Measurements from ENCODE around the gene LDLRAP1. TPM values are rescaled to one million over a fixed set of nuclear protein-coding genes. Genes with fewer than 3 reads are reported as not detected.

LDLRAP1 gene
- total RNA-seq, 1 experiment from 2014 or later, result 8.4 TPM

- in situ Hi-C loops (cut with HindIII; ENCODE audit: low pct_unique_long_range_greater_than_20kb, low sequenced_read_pairs), result no loop called here
- no peak for DNase-seq (ENCODE audit: low read depth)
Observed at GRCh38 chr1:25520446-25521061, 22.9 kb upstream of the LDLRAP1 start.

- DNase-seq (ENCODE audit: low read depth), result no peak
- in situ Hi-C loops (cut with HindIII; ENCODE audit: low pct_unique_long_range_greater_than_20kb, low sequenced_read_pairs), result no loop called here
Observed at GRCh38 chr1:25522031-25522655, 21.3 kb upstream of the LDLRAP1 start.

DNA sequence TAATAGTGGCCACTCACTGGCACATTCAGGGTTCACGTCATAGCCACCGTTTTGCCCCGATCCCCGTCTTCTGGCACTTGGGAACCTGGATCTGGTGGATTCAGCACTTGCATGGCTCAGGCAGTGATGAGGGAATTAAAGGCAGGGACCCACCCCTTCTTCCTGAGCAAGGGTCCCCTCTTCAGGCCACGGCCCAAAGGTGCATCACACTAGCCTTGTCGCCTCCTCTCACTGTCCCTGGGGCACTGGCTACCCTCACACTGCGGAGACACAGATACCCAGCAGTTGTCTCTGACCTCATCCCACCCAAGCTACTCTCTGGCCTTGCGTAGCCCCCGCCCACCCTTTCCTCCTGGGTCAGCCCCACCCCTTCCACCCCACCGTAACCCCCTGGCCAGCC lies 19.9 kb upstream of the LDLRAP1 start:
- in situ Hi-C loops (cut with HindIII; ENCODE audit: low pct_unique_long_range_greater_than_20kb, low sequenced_read_pairs), result no loop called here
- no peak for DNase-seq (ENCODE audit: low read depth)

DNA sequence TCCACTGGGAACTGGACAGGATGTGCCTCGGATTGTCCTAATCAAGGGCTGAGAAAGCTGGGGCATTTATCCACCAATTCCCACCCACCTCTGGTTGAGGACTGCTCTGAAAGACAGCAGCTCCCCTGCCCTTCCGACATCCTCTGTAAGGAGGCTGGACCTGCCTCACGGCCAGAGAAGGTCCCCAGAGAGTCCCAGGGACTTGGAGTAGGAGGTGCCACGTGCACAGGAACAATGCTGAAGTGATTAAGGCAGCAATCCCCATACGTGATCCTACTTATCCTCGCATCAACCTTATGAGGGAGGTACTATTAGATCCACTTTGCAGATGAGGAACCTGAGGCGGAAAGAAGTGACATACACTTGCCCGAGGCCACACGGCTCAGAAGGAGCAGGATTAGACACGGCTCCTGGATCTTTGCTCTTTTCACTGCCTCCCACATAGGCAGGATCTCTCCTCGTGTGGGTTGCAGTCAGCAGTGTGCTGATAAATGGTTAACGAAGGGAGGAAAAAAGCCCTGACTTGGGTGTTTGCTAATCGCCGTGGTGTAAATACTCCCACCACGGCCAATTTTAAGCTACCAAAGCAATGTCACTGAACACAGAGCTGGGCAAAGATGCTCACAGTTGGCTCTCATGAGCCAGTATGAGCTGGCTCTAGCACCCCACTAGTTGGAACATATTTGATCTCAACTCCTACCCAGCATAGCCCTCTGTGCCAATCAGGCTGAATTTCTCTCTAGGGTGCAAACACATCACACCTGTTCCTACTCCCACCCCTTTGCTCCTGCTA lies 18.6 kb upstream of the LDLRAP1 start:
- no peak for DNase-seq (ENCODE audit: low read depth)
- in situ Hi-C loops (cut with HindIII; ENCODE audit: low pct_unique_long_range_greater_than_20kb, low sequenced_read_pairs), result no loop called here

DNA sequence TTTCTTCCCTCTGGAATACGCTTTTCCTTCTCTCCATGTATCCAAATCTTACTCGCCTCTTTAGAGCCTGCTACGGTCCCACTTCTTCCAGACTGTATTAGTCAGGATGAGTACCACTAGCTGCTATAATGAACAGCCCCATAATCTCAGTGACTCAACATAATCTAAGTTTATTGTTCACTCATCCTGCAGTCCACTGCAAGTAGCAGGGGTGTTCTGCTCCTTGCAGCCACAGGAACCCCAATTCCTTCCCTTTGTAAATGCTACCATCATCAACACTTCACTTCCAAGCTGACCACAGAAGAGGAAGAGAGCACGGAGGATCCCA lies 18.1 kb upstream of the LDLRAP1 start:
- no peak for DNase-seq (ENCODE audit: low read depth)
- in situ Hi-C loops (cut with HindIII; ENCODE audit: low pct_unique_long_range_greater_than_20kb, low sequenced_read_pairs), result no loop called here

- no peak for DNase-seq (ENCODE audit: low read depth)
- in situ Hi-C loops (cut with HindIII; ENCODE audit: low pct_unique_long_range_greater_than_20kb, low sequenced_read_pairs), result no loop called here
Observed at GRCh38 chr1:25526753-25527152, 16.7 kb upstream of the LDLRAP1 start.

DNA sequence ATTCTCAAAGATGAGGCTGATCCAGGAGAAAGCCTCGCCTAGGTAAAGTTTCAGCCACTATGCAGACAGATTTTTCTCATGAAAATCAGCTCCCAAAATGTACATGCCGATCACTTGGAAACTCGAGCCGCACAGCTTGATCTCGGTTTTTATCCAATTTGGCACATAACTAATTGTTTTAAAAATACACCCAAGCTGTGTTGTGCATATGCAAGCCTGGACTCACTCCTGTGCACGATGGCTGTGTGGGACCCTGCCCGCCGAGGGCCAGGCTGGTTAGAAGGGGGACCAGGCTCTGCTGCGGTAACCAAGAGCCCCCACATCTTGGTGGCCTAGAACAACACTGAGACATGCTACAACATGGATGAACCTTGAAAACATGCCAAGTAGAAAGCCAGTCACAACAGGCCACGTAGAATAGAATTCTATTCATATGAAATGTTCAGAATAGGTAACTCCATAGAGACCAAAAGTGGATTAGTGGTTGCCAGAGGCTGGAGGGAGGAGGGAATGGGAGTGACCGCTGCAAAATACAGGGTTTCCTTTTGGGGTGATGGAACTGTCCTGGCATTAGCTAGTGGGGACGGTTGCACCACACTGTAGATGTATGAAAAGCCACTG lies 16.1 kb upstream of the LDLRAP1 start:
- in situ Hi-C loops (cut with HindIII; ENCODE audit: low pct_unique_long_range_greater_than_20kb, low sequenced_read_pairs), result no loop called here
- DNase-seq (ENCODE audit: low read depth), result no peak

DNA sequence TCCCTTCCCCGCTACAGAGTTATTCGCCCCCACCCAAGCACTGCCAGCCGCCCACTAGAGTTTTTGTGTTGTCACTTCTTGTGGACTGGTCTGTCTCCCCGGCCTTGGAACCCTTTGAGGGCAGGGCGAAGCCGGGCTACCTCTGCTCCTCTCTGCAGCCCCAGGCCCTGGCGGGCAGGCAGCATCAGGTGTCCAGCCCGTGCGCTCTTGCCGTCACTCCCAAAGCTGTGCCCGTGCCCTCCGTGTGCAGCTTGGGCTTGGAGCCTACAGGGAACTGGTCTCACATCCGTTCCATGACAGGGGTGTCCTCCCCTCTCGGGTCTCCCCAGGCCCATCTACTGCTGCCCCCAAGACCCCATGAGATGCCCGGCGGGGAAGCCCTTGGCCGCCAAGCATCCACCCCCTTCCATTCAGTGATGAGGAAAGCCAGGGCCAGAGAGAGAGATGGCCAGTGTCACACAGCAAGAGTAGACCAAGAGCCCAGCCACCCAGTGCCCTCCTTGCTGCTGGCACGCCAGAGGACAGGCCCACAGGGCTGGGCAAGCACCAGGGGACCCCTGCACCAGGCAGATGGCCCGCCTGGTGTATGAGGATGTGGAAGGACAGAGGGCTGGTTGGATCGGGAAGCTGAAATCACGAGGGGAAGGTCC lies 15.3 kb upstream of the LDLRAP1 start:
- in situ Hi-C loops (cut with HindIII; ENCODE audit: low pct_unique_long_range_greater_than_20kb, low sequenced_read_pairs), result no loop called here
- no peak for DNase-seq (ENCODE audit: low read depth)

- no peak for DNase-seq (ENCODE audit: low read depth)
- in situ Hi-C loops (cut with HindIII; ENCODE audit: low pct_unique_long_range_greater_than_20kb, low sequenced_read_pairs), result no loop called here
Observed at GRCh38 chr1:25528881-25529517, 14.4 kb upstream of the LDLRAP1 start.

DNA sequence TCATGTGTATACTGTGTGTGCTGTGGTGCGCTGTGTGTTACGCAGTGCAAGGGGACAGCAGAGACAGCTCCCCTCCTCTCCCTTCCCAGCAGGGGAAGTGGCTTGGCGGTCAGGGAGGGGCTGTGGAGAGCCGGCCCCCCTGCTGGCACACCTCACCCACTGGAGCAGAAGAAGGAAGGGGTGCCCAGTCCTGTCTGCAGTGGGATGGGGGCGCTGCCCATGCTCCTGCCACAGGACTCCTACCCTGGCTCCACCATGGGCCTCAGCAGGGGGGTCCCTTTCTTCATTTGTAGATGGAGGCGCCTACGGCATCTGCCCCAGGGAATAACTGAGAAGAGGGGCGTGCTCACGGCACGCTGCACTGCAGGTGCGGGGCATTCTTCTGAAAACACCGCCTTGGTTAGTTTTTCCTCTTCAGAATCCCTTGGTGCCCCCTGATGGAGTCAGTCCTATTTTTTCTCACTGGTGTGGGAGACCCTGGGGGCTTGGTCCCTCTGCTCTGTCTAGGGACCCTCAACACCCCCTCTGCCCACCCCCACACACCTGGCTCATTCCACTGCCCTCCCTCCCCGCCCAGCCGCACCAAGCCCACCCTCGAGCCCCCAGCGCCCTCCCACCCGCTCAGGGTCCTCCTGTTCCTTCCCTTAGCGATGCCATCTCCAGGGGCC lies 13.8 kb upstream of the LDLRAP1 start:
- in situ Hi-C loops (cut with HindIII; ENCODE audit: low pct_unique_long_range_greater_than_20kb, low sequenced_read_pairs), result no loop called here
- DNase-seq (ENCODE audit: low read depth), result no peak

DNA sequence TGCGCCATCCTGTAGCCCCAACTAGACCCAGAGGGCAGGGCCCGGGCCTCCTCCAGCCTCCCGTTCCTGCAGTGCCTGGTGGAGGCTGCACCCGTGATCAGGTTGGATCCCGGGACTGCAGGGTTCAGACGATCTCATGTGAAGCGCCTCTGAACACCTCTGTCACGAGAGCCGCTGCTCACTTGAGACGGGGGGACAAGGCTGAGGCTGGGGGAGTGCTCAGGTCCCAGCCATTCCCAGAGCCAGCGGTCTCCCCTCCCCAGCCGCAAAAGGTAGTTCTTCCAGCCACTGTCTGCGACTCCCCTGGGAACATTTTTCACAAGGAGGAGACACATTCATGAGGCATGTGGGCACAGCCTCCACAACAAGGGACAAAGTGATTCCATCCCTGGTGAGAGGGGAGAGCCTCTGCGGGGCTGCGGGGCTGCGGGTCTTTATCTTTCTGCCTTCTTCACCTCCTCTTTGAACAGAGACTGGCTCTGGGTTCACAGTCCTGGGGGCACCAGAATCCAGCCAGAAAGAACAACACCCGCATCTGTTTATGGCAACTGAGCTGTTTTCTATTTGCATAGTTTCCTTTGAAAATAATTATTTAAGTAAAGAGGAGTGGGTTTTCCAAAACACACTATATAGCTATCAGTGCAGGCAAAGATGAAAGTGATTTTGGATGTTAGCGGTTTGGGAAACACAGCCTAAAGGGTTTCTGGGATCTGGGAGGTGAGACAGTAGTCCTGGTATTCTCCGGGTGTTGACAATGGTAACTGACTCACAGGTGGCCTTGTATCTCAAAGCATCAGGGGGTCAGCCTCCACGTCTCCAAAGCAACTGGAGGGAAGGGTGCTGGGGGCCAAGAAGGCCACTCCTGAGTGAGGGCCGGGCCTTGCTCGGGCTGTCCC lies 13.0 kb upstream of the LDLRAP1 start:
- DNase-seq (ENCODE audit: low read depth), result no peak
- in situ Hi-C loops (cut with HindIII; ENCODE audit: low pct_unique_long_range_greater_than_20kb, low sequenced_read_pairs), result no loop called here

GRCh38 chr1:25531082-25531461 lies 12.3 kb upstream of the LDLRAP1 start:
- DNase-seq (ENCODE audit: low read depth), result no peak
- in situ Hi-C loops (cut with HindIII; ENCODE audit: low pct_unique_long_range_greater_than_20kb, low sequenced_read_pairs), result no loop called here

DNA sequence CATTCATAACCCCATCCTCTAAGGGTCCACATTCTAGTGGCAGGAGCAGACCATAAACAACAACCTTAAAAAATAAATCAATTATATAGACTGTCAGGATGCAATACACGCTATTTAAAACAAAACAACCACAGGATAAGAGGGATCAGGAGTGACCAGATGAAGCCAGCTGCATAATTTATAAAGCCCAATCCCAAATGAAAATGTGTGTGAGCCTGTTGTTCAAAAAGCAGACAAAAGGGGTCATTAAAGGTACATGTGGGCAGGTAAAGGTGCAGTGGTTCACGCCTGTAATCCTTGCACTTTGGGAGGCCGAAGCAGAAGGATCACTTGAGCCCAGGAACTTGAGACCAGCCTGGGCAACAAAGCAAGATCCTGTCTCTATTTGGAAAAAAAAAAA lies 10.4 kb upstream of the LDLRAP1 start:
- DNase-seq (ENCODE audit: low read depth), result no peak
- in situ Hi-C loops (cut with HindIII; ENCODE audit: low pct_unique_long_range_greater_than_20kb, low sequenced_read_pairs), result no loop called here

DNA sequence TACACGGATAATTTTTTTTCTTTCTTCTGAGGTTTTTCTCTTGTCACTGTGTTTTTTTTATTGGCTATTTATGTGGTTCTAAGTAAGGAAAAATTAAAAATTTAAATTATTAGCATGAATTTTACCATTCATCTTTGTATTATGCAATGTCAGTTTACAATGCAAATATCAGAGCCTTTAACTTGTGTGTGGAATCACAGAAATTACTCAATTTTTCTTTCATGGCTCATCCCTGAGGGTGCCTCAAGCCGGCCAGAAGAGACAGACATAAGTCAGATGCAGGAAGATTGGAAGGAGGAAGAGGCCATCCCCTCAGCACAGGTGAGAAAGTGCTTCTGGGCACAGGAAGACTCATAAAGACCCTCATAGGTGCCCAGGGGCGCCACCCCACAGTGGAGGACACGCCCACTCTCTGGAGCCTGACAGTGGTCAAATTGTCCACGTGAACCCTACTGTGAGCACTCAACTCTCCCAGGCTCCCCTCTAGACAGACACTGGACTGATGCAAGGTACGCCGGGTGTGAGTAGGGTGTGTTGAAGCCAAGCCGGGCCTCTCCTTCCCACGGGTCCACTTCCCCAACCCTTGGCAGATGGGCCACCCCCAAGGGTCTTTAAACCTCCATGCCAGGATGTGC lies 9.5 kb upstream of the LDLRAP1 start:
- DNase-seq (ENCODE audit: low read depth), result no peak
- in situ Hi-C loops (cut with HindIII; ENCODE audit: low pct_unique_long_range_greater_than_20kb, low sequenced_read_pairs), result no loop called here

DNA sequence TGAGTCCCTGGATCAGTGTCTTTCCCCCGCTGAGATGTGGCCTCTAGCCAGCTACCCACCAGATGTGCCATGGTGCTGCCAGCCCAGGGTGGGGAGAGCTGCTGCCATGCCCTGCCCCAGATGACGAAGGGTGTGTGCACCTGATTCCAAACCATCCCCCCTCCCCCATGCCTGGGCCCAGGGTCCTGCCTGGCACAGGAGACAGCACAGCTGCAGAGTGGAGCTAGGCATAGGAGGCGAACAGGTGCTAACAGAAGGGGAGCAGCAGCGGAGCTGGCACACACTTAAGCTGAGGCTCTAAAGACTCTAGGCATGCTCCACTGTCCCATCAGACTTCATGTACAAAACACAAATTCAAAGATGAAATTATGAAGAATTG lies 9.0 kb upstream of the LDLRAP1 start:
- in situ Hi-C loops (cut with HindIII; ENCODE audit: low pct_unique_long_range_greater_than_20kb, low sequenced_read_pairs), result no loop called here
- DNase-seq (ENCODE audit: low read depth), result no peak

DNA sequence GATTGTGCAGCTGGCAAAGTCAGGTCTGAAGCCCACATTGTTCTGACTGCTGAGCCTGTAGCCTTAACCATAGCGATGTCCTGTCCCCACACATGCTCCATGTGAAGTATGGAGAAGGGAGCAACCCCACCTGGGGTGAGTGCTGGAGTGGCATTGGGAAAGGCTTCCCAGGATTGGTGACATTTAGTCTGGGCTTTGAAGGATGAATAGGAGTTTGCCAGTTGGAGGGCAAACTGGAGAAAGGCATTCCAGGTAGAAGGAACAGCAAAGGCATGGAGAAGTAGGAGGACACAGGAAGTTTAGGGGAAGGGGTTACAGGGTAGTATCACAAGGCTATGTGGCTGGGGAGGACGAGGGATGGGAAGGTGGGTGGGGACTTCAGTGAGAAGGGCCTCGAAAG lies 7.3 kb upstream of the LDLRAP1 start:
- in situ Hi-C loops (cut with HindIII; ENCODE audit: low pct_unique_long_range_greater_than_20kb, low sequenced_read_pairs), result no loop called here
- no peak for DNase-seq (ENCODE audit: low read depth)
